Skin of body (tissue), 2 donors: ENCODE results near the gene TSPAN8. TPM values are rescaled to one million over a fixed set of nuclear protein-coding genes. Genes with fewer than 3 reads are reported as not detected.
"Not testable (repeated sequence)": the region's sequence is repeated elsewhere in the genome, so short reads cannot be mapped to it uniquely, and the experiment has no call there.

Source experiments
- DNase-seq: peaks from one replicate; lab custom pipeline; 2025; lab: John Stamatoyannopoulos, UW
- total RNA-seq: library from RNA; depleted of rRNA; stranded (reverse); fragments of >200 nt; gene quantifications from one replicate; pipeline ENCODE4 v1.2.3, GENCODE V29; 2014

The TSPAN8 gene
- total RNA-seq, 1 donor from 2014 or later: 3.7 TPM

- DNase-seq: no peak
Observed at GRCh38 chr12:71164568-71165197, 6.9 kb upstream of the TSPAN8 start.

- no peak for DNase-seq
Observed at GRCh38 chr12:71164166-71164565, 6.4 kb upstream of the TSPAN8 start.

- no peak for DNase-seq
Observed at GRCh38 chr12:71162832-71163763, 5.3 kb upstream of the TSPAN8 start.

- no peak for DNase-seq
Observed at GRCh38 chr12:71161591-71161990, 3.8 kb upstream of the TSPAN8 start.

GRCh38 chr12:71160585-71160984, 2.8 kb upstream of the TSPAN8 start:
- no peak for DNase-seq

GRCh38 chr12:71159878-71160277, 2.1 kb upstream of the TSPAN8 start:
- no peak for DNase-seq

DNA sequence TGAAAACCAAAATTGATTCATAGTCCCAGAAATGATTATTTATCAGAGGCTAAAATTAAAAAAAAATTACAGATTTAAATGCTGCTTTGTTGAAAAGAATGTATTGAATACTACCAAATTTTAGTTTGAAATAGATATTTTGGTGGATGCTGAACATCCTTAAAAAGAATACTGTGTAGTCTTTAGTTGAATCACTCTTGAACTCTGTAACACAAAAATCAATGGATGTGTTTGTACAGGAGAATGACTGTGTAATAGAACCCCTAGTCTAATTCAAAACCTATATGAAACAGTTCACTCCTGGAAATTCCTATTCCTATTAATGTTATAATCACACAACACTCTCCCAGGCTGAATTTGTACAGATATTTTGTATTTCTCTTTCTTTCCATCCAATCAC, 1.5 kb upstream of the TSPAN8 start:
- no peak for DNase-seq

- DNase-seq: no peak
Observed at GRCh38 chr12:71158361-71158882, 623 bp upstream of the TSPAN8 start.

GRCh38 chr12:71155225-71155624, 2.6 kb downstream of the TSPAN8 start:
- no peak for DNase-seq

- no peak for DNase-seq
Observed at GRCh38 chr12:71152851-71153250, 4.9 kb downstream of the TSPAN8 start.

- not testable (repeated sequence) for DNase-seq
Observed at GRCh38 chr12:71150041-71150440, 7.8 kb downstream of the TSPAN8 start.

GRCh38 chr12:71144682-71145081, 13.1 kb downstream of the TSPAN8 start:
- no peak for DNase-seq

GRCh38 chr12:71142956-71143355, 14.8 kb downstream of the TSPAN8 start:
- DNase-seq: no peak

- peak; percentile 36 for DNase-seq
Observed at GRCh38 chr12:71142016-71142415, 15.8 kb downstream of the TSPAN8 start.

DNA sequence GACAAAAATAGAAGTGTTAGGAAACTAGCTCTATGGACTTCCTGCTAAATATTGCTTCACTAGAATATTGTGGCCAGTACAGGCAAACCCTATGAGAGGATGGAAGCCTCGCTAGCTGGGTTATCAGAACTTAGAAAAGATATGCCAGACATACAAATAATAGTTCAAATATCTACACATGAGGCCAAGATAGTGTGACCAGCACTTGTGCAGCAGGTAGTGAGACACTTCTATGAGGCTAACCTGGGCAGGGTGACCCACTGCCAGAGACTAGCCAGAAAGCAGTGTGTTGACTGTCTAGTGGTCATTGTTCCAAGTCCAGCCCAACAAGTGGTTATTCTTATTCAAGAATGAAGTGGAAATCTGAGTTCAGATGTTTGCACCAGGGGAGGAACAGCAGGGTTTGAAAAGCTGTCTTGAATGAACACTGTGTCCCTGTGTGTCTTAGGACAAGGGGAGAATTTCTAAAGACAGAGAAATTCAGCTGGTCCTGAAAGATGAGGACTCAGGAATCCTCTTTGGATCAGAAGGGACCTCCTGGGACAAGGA, 16.3 kb downstream of the TSPAN8 start:
- DNase-seq: no peak

- no peak for DNase-seq
Observed at GRCh38 chr12:71139153-71139735, 18.6 kb downstream of the TSPAN8 start.

GRCh38 chr12:71138011-71138410, 19.8 kb downstream of the TSPAN8 start:
- no peak for DNase-seq

DNA sequence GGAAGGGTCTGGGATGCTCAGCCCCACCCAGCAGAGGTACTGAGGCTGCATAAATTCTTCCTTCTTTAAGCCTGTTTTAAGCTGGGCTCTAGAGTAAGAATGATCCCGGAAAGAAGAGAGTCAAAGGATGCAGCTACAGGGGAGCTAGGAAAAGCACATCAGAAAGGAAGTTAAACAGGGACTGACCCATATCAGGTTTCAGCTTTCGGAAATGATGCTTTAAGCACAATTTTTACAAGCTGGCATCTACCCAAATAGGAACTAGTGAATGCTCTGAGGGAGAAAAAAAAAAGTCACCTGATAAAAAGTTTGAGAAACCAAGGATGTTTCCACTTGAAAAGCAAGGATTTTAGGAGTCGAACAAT, 22.0 kb downstream of the TSPAN8 start:
- no peak for DNase-seq

GRCh38 chr12:71135077-71135811, 22.6 kb downstream of the TSPAN8 start:
- no peak for DNase-seq

DNA sequence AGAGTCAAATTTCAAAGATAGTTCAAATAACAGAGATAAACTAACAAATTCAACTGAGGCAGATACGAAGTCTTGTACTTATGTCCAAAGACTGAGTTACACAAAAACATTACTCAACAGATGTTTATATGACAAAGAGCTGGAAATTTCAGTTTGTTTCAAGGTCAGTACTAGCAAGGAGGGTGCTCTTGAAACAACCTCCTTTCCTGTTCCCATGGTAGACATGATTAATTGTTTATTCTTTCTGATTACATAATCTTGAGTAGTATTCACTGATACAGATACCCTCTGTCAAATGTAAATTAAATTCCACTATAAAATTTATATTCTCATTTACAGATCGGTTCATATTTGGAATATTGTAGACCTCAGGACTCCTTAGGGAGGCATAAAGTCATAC, 23.4 kb downstream of the TSPAN8 start:
- no peak for DNase-seq

DNA sequence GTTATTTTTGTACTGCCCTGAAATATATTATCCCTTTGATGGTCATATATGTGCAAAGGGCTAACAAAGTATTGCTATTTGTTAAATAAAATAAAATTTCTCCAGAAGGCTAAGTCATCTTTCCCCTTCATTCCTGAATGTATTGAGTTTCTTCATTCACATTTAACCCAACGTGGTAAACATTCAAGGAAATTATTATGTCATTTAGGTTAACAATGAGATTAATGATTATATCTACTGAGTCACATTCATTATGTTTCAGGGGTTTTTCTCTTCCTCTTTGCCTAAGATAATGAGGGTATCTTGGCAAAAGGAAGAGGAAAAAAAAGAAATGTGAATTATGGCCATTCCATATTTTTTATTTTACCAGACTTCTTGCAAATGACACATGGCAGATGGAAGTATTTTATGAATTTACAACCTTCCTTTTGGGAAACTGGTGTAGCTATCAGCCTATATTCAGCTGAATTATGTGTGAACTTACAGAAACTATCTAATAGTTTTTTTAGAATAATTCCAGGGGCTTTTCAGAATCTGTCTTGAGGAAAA, 27.2 kb downstream of the TSPAN8 start:
- no peak for DNase-seq
